Stimulated activated CD4-positive, alpha-beta T cell treated with anti-CD3 and anti-CD28 coated beads, Interleukin-15, amount 100 ng/mL, for 48 hours (primary cell): ENCODE measurements around the gene MTF2.
"Not testable (repeated sequence)": the region's sequence is repeated elsewhere in the genome, so short reads cannot be mapped to it uniquely, and the experiment has no call there.

Source experiments
- DNase-seq, 2 donors: peaks; one replicate each; pipeline ENCODE4 v3.0.0-alpha.2; 2020; ENCODE audit warnings: low read depth in 2 of 2

The MTF2 gene

DNA sequence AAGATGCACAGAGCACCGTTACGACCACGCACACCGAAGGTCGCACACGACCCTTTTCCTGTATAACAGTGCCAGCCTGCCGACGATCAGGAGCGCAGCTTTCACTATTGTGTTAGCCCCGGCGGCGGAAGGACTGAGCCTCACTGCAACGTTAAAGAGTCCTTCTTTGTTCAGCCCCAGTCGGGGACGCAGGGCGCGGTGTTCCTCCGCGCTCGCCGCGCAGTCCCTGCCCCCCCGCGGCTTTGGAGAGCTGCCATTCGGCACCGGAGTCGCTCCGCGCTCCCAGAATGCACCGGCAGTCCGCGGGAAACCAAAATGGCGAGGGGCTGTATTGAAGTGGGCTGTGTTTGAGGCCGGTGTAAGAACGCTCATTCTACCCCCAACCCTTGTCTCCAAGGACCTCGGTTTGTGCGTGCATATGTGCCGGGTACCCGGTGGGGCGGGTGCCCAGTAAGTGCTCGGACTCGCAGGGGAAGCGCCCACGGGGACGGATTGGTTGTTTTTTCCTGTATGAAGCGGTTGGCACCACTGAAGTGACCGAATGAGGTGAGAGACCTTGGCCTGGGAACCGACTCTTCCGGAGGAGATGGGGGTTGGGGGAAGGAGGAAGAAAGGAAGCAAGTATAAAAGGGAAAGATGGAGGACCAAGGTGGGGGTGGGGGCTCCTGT is at the start of gene MTF2:
MTF2 (plus strand) TSS at position 298 of the 669 bp plus-strand sequence; CDS start at position 542, 244 bp downstream.
- peak; percentile 90 to 93 for DNase-seq

- DNase-seq = no peak
Measured at GRCh38 chr1:93029317-93029716, 49.8 kb upstream of the MTF2 start.

DNA sequence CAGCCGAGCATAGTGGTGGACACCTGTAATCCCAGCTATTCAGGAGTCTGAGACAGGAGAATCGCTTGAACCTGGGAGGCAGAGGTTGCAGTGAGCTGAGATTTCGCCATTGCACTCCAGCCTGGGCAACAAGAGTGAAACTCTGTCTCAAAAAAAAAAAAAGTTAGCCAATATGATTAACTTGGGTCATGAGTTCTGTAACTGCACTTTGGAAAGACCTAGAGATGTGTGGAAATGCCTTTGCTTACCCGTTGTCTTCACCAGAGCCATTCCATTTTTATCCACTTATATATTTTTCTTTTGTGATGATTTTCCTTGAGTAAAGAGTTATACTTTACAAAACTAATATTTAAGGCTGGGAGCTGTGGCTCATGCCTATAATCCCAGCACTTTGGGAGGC is 48.9 kb upstream of the MTF2 start:
- not testable (repeated sequence) for DNase-seq

DNA sequence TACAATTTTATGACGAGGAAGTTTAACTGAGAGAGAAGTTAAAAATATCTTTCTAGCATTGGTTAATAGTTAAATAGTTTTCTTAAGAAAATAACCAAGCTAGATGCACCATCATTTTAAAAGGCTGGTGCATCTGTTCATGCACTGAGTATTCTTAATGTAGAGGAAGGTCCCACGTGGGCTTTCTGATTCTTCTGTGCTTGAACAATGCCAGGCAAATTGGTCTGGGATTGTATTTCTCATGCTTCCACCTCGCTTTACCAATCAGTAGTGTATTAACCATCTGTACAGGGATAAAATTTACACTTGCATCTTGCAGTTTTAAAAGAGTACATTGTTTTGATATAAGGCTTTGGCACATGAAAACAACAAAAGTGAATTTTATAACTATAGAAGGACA is 47.4 kb upstream of the MTF2 start:
- DNase-seq = no peak

DNA sequence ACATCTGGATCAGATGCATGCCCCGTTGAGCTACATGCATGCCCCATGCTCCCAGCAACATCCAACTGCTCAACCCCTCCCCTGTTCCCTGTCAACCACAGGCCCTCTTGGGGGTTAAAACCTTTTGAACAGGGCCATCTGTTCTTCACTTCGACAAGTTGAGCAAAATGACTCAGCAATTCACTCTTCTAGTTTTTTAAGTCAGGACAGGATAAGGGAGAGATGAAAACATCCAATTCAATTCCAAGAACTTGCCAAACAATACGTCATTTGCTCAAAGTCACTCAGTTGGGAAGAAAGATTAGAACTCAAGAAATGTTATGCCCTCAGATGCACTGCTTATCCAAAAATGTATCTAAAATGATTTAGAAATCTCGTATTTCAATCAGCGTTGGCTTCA is 46.1 kb upstream of the MTF2 start:
- DNase-seq = no peak

DNA sequence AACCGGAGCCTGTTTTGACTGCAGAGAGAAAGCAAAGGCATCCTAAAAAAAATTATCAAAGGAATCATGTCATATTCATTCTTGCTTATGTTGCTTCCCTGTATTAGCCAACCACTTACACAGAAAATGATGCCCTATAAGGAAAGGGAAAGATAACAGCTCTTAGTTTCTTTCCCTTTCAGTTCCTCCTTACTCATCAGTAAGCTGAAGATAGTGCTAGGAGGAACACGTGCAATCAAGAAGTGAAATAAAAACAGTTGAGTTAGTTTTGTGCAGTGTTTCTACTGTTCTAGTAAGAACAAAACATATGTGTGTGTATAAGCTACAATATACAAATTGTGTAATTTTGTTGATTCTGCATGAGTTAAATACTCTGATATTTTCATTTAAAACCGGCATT is 45.3 kb upstream of the MTF2 start:
- no peak for DNase-seq

DNA sequence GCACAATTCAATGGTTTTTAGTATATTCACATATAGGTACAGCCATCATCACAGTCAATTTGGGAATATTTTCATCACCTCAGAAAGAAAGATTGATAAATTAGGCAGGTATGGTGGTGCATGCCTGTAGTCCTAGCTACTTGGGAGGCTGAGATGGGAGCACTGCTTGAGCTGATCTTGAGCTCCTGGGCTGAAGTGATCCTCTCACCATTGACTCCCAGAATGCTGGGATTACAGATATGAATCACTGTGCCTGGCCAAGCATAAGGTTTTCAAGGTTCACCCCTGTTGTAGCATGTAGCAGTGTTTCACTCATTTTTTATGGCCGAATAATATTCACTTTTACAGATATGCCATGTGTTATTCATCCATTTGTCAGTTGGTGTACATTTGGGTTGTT is 44.7 kb upstream of the MTF2 start:
- no peak for DNase-seq

- no peak for DNase-seq
Measured at GRCh38 chr1:93036672-93037071, 42.4 kb upstream of the MTF2 start.

- DNase-seq = no peak
Measured at GRCh38 chr1:93042187-93043056, 36.7 kb upstream of the MTF2 start.

- no peak for DNase-seq
Measured at GRCh38 chr1:93043057-93043557, 36.0 kb upstream of the MTF2 start.

DNA sequence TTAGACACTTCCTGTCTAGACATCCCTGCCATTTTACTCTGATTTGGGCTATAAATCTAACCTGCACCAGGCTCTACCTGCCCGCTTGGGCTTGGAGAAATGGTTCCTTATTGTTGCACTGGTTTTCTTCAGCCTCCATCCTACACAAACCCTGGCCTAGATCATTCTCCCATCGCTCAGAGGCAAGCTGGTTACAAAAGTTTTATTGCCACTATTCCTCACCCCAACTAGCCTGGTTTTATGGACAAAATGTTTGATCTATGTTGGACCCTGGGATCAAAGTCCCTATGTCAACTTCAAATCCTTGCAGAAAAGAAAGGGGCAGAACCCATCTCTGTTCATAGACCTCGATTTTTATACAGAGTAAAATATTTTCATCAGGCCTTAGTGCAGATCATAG is 31.5 kb upstream of the MTF2 start:
- DNase-seq = no peak

DNA sequence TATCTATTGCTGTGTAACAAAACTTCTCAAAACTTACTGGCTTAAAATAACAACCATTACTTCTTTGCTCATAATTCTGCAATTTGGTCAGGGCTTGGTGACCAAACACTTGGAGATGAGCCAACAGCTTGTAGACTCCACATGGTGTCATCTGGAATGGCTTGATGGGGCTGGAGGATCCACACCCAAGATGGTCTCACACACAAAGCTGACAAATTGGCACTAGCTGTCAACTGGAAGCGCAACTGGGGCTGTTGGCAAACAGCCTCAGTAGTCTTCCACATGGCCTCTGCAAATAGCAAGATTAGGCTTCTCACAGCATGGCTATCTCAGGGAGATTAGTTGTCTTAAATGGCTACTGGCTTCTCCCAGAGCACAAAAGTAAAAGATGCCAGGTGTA is 27.1 kb upstream of the MTF2 start:
- DNase-seq = no peak

DNA sequence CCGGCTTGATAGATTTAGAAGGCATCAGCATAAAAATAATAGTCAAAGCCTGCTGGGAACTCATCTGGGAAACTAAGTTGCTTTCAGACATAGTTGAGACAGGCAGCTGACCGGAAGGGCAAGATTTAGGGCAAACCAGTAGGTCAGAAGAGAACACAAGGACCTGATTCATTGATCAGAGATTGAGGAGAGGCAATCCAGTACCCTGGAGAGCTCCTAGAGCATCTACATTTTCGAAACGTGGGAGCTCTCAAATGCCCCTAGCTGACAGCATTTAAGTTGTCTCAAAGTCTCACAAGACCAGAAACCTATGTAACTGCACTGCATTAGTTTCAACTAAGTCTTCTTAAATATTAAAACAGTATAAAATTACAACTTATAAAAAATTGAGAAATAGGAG is 22.9 kb upstream of the MTF2 start:
- no peak for DNase-seq

GRCh38 chr1:93056649-93057048 is 22.4 kb upstream of the MTF2 start:
- DNase-seq = no peak

- peak in 1 of 2 donors; percentile 14 for DNase-seq
Measured at GRCh38 chr1:93061895-93062792, 16.9 kb upstream of the MTF2 start.

DNA sequence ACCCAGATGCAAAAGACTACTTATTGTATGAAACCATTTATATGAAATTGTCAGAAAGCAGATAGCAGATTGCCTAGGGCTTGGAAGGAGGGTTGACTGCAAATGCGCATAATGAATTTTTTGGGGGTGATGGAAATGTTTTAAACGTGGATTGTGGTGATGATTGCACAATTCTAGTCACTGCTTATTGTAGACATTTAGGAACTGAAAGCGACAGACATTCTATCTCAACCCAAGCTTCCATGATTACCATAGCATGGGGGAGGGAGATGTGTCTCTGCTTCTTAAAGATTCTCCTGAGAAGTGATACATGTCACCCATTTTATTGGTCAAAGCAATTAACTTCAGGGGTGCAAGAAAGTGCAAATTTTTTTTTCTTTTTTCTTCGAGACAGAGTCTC is 2.8 kb upstream of the MTF2 start:
- no peak for DNase-seq

GRCh38 chr1:93078203-93078602 is 880 bp upstream of the MTF2 start:
- no peak for DNase-seq

DNA sequence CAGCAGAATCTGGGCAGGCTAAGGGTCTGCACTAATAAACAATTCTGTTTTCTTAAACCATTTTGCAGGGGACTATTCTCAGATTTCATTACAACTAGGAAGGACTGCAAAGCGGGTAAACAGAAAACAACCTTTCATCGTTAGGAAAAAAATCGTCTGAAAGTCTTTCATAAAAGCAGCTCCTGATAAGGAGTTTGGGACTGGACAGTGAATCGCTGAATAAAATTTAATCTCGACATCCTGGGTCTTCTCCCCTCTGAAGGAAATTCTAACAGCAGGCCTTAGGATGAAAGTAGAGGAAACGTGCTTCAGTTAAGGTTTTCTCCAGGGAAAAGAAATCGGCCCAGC is 471 bp upstream of the MTF2 start:
- no peak for DNase-seq

DNA sequence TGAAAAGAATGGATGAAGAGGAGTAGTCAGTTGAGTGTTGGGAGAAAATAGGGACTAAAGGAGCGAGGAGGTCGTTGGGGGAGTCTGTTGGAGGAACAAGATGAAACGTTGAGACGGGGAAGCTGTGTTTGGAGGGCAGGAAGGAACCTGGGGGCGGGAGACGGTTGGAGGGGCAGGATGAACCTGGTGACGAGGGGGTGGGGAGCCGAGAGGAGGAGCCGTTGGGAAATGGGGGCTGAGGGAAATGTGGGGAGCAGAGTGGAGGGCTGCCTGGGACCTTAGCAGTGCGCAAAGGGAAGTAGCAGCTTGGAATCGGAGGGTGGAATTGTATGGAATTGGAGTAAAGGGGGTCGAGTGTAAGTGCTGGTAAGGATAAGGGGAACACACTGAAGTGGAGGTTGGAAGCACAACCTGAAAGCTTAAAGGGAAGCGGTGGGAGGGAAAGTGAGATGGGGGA is 630 bp downstream of the MTF2 start:
- DNase-seq = peak in 1 of 2 donors; percentile 11

DNA sequence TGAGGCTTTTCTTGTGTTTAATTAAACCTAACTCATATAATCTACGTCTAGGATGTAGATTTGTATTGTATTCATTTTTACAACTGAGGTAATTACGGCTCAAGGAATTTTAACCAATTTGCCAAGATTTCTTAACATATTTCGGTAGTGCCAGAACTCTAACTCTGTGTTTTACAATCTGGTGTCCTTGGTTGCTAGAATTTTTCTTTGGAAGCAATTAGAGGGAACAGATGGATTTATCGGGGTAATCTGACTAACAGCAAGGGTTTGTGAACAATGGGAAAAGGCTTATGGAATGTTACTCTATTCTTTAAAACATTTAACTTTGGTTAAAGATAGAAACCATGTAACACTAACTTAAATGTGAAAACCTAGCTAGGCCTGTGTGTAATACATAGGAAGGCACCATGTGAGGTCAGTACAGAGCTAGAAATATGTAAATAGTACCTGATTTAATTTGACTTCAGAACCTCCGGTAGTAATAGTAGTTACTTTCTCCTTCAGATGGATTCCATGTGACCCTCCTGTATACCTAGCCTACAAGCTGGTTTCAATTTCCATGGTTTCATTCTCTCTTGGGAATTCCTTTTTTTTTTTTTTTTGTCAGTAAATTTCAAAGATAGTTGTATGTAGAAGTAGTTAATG is 1.2 kb downstream of the MTF2 start:
- no peak for DNase-seq

DNA sequence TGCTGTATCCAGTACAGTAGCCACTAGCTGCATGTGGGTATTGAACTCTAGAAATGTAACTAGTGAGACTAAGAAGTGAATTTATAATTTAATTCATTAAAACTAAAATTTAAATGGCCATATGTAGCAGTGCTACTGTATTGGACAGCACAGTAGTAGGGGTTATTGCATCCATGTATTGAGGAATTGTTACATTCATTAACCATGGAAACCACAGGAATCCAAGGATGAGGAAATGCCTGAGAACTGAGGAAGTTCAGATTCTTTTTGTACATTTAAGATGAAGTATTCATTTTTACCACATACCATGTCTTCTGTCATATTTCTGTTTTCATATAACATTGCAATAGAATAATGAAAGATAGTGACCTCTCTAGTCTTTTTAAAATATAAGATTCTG is 2.6 kb downstream of the MTF2 start:
- no peak for DNase-seq

DNA sequence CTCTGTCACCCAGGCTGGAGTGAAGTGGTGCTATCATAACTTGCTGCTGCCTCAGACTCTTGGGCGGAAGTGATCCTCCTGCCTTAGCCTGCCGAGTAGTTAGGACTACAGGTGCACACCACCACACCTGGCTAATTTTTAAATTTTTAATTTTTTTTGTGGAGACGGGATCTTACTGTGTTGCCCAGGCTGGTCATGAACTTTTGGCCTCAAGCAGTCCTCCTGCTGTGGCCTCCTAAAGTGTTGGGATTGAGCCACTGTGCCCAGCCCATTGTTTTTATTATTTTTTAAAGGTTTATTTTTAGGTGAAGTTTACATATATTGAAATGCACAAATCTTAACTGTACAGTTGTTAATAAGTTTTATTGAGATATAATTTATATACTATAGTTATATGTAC is 3.2 kb downstream of the MTF2 start:
- DNase-seq = no peak
